Measurements from ENCODE around the gene CZIB. TPM values are rescaled to one million over a fixed set of nuclear protein-coding genes. Genes with fewer than 3 reads are reported as not detected.

Gene CZIB
- total RNA-seq, 3 donors from 2014 or later (not counting 1 experiment from before 2014, with no cell fraction given), result 39.6 to 49.7 (median 40.5) TPM

- H3K27ac ChIP-seq (ENCODE audit: low read length), result no peak overlapping the region
- Mint-ChIP-seq H3K4me3 (no peak overlapping the region), H3K4me1 (no peaks in the 10 kb centered on the region), H3K9me3 (no peaks in the 10 kb centered on the region), H3K27ac (no peak overlapping the region), H3K27me3 (ENCODE audit: low read depth in 2 of 2) (peaks cover 0 to 9% of the 10 kb centered on the region in 2 donors), H3K36me3 (no peaks in the 10 kb centered on the region)
- intact Hi-C loops (cut with micrococcal nuclease), result no loop called here
- H3K4me1 ChIP-seq (ENCODE audit: control insufficient read depth, insufficient read depth, low read length), result no peaks in the 10 kb centered on the region
- H3K36me3 ChIP-seq (ENCODE audit: control insufficient read depth, insufficient read depth, low read length), result no peaks in the 10 kb centered on the region
- no peak overlapping the region for H3K4me3 ChIP-seq (ENCODE audit: low read length)
- no peak for TF ChIP-seq CTCF (IDR thresholded peaks at IDR 0.05)
- ATAC-seq (no peak), DNase-seq (no peak)
- WGBS (ENCODE audit: insufficient coverage), result 84% methylated on average over 5 of the region's 6 CpGs
- H3K9me3 ChIP-seq (ENCODE audit: control insufficient read depth, insufficient read depth, low read length), result no peaks in the 10 kb centered on the region
- H3K27me3 ChIP-seq (ENCODE audit: control insufficient read depth, insufficient read depth, low read length), result no peaks in the 10 kb centered on the region
Measured at GRCh38 chr1:53166366-53166765, 54.1 kb downstream of the CZIB start.

GRCh38 chr1:53165408-53165961, 54.9 kb downstream of the CZIB start:
- no peaks in the 10 kb centered on the region for H3K36me3 ChIP-seq (ENCODE audit: control insufficient read depth, insufficient read depth, low read length)
- no peaks in the 10 kb centered on the region for H3K27me3 ChIP-seq (ENCODE audit: control insufficient read depth, insufficient read depth, low read length)
- Mint-ChIP-seq H3K9me3 (no peaks in the 10 kb centered on the region), H3K36me3 (no peaks in the 10 kb centered on the region), H3K27me3 (ENCODE audit: low read depth in 2 of 2) (peaks cover 0 to 9% of the 10 kb centered on the region in 2 donors), H3K27ac (no peak overlapping the region), H3K4me3 (no peak overlapping the region), H3K4me1 (no peaks in the 10 kb centered on the region)
- no peak for ATAC-seq
- H3K4me1 ChIP-seq (ENCODE audit: control insufficient read depth, insufficient read depth, low read length), result no peaks in the 10 kb centered on the region
- no peaks in the 10 kb centered on the region for H3K9me3 ChIP-seq (ENCODE audit: control insufficient read depth, insufficient read depth, low read length)
- no peak overlapping the region for H3K4me3 ChIP-seq (ENCODE audit: low read length)
- 90% methylated on average over 5 of the region's 5 CpGs for WGBS (ENCODE audit: insufficient coverage)
- no peak overlapping the region for H3K27ac ChIP-seq (ENCODE audit: low read length)
- TF ChIP-seq CTCF (IDR thresholded peaks at IDR 0.05), result no peak
- no peak for DNase-seq
- intact Hi-C loops (cut with micrococcal nuclease), result no loop called here

Other genes with a start within 250 kb of the CZIB start
- 10 to 100 TPM in 2 of 3 donors, 1 to 10 TPM in 1; 8.8 to 13.2 (median 11.2) TPM for gene PODN, start 158.4 kb downstream of the CZIB start, total RNA-seq
- gene SLC1A7, start 78.0 kb downstream of the CZIB start, total RNA-seq, result 10 to 100 TPM; 16.0 to 23.9 (median 20.5) TPM
- 10 to 100 TPM in 1 of 3 donors, 1 to 10 TPM in 2; 7.6 to 11.8 (median 9.0) TPM for gene CPT2, start 23.8 kb downstream of the CZIB start, total RNA-seq
- gene MAGOH, start 17.9 kb upstream of the CZIB start, total RNA-seq, result 10 to 100 TPM; 48.6 to 70.4 (median 69.2) TPM
- gene LRP8, start 107.4 kb upstream of the CZIB start, total RNA-seq, result 10 to 100 TPM; 23.2 to 27.3 (median 24.9) TPM
- not detected for gene DMRTB1, start 238.8 kb upstream of the CZIB start, total RNA-seq

Data from natural killer cell (primary cell).